Measurements from ENCODE around the gene MX2. TPM values are rescaled to one million over a fixed set of nuclear protein-coding genes. Genes with fewer than 3 reads are reported as not detected.
A peak's percentile ranks its signal among the peaks of the same experiment; 100 is the strongest.

Gene MX2
- total and polyA plus RNA-seq, 2 of the 8 experiments (the other 6 are each of a cell fraction or from before 2014, with no cell fraction given), result 3.1 to 8.9 TPM

DNA sequence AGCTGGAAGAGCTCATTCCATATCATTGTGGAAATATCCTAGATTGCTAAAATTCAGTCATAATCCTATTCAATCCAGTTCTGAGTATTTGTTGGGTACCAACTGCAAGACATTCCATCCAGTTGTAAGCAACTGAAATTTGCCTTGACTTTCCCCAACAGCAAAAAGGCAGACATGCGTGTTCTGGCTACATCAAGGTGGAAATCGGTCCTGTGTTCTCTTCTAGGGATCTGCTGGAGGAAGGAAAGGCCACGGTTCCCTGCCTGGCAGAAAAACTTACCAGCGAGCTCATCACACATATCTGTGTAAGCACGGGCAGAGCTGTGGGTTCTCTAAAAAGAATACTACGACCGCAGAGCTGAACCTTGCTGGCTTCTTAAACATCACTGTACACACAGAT lies 81.7 kb downstream of the MX2 start:
- Histone ChIP-seq H2BK5ac (ENCODE audit: low read depth, low read length) (no peak overlapping the region), H2AK5ac (ENCODE audit: low read depth, low read length) (no peak overlapping the region), H4K91ac (replicated peaks; ENCODE audit: insufficient read length, low read length) (no peak overlapping the region), H4K8ac (ENCODE audit: extremely low read depth, insufficient read depth, low read length) (no peak overlapping the region), H2BK20ac (ENCODE audit: low read length) (no peak overlapping the region), H3K79me1 (ENCODE audit: low read depth, low read length) (no peaks in the 10 kb centered on the region), H3K14ac (ENCODE audit: insufficient read length) (no peak overlapping the region), H3K27me3 (replicated peaks in 1 of 4; ENCODE audit: control insufficient read depth in 3 of 4, extremely low read depth in 1 of 4, insufficient read depth in 3 of 4, low read length in 3 of 4) (no peaks in the 10 kb centered on the region), H3K4me2 (ENCODE audit: insufficient read depth in 1 of 2, low read depth in 2 of 2, low read length in 2 of 2) (no peak overlapping the region), H4K20me1 (replicated peaks in 1 of 2; ENCODE audit: control insufficient read depth in 1 of 2, insufficient read depth in 2 of 2, low read length in 2 of 2) (no peaks in the 10 kb centered on the region), H3K79me2 (ENCODE audit: control insufficient read depth in 1 of 2, insufficient read depth in 2 of 2, low read length in 2 of 2) (no peaks in the 10 kb centered on the region), H3K36me3 (ENCODE audit: control insufficient read depth in 2 of 4, insufficient read depth in 4 of 4, low read length in 3 of 4) (no peaks in the 10 kb centered on the region), H3K4me3 (ENCODE audit: extremely low read depth in 1 of 4, insufficient read depth in 2 of 4, low read depth in 3 of 4, low read length in 4 of 4) (no peak overlapping the region), H2BK120ac (replicated peaks; ENCODE audit: low read depth, low read length) (no peak overlapping the region), H3K23ac (ENCODE audit: insufficient read length) (no peak overlapping the region), H3K23me2 (ENCODE audit: low read depth, low read length) (no peaks in the 10 kb centered on the region), H3K18ac (ENCODE audit: extremely low read depth, low read length) (no peak overlapping the region), H3K9ac (replicated peaks in 1 of 4; ENCODE audit: extremely low read depth in 1 of 4, low read depth in 3 of 4, low read length in 3 of 4) (no peak overlapping the region), H3K9me3 (ENCODE audit: insufficient read depth in 2 of 2, low read depth in 1 of 2, low read length in 1 of 2) (no peaks in the 10 kb centered on the region), H2BK12ac (ENCODE audit: low read depth, low read length) (no peak overlapping the region), H4K5ac (ENCODE audit: insufficient read length, low read depth, low read length) (no peak overlapping the region), H2AFZ (ENCODE audit: low read length) (no peak overlapping the region), H3K4me1 (replicated peaks in 1 of 4; ENCODE audit: control insufficient read depth in 3 of 4, insufficient read depth in 4 of 4, low read length in 3 of 4) (no peaks in the 10 kb centered on the region; a peak in 1 of 7 replicates), H3K4ac (replicated peaks; ENCODE audit: insufficient read length, low read depth, low read length) (no peak overlapping the region), H2BK15ac (ENCODE audit: low read length) (0 out of 2 replicates have a peak overlapping the region, but pooled peaks have one; percentile 23), H3K27ac (ENCODE audit: low read depth, low read length) (no peak overlapping the region), H3K56ac (replicated peaks; ENCODE audit: insufficient read length, low read depth, low read length) (no peak overlapping the region)
- FAIRE-seq (no peak), DNase-seq (ENCODE audit: low read depth in 1 of 2, low spot score in 2 of 2) (no peak)
- ChIA-PET CTCF (ENCODE audit: partially characterized antibody) (interaction anchor here (1.2 kb wide), 1 partner anchor 17 kb away, joined by 3 read pairs; no protein-coding TSS in a partner anchor), POLR2A (ENCODE audit: partially characterized antibody) (interaction anchor here (1.4 kb wide), 1 partner anchor 17 kb away, joined by 3 read pairs; no protein-coding TSS in a partner anchor)
- 79% methylated on average over 7 of the region's 7 CpGs; no CpG with 5 or more reads in 1 of the 2 experiments for WGBS, 2 experiments (ENCODE audit: extremely low coverage in 1 of 2, insufficient coverage in 1 of 2, insufficient read length in 1 of 2, insufficient replicate concordance in 2 of 2, low coverage in 1 of 2, low lambda C conversion rate in 2 of 2, missing lambda C conversion rate in 1 of 2)
- no peak for TF ChIP-seq TAF7 (optimal IDR thresholded peaks at IDR 0.05; ENCODE audit: borderline replicate concordance, low read depth, low read length)
- TF ChIP-seq KDM1A (IDR thresholded peaks at IDR 0.05; ENCODE audit: borderline replicate concordance, low read length), result no peak
- no peak for TF ChIP-seq GABPA (IDR thresholded peaks at IDR 0.05; ENCODE audit: borderline replicate concordance, insufficient read depth, low read length)
- TF ChIP-seq MAFK (IDR thresholded peaks at IDR 0.05; ENCODE audit: low read depth, low read length), result no peak
- no peak for TF ChIP-seq GTF2F1 (IDR thresholded peaks at IDR 0.05; ENCODE audit: borderline replicate concordance, low read depth, low read length)
- no peak for TF ChIP-seq ZNF274 (IDR thresholded peaks at IDR 0.05; ENCODE audit: borderline replicate concordance, extremely low read depth, low read length)
- TF ChIP-seq, protein P1, sequence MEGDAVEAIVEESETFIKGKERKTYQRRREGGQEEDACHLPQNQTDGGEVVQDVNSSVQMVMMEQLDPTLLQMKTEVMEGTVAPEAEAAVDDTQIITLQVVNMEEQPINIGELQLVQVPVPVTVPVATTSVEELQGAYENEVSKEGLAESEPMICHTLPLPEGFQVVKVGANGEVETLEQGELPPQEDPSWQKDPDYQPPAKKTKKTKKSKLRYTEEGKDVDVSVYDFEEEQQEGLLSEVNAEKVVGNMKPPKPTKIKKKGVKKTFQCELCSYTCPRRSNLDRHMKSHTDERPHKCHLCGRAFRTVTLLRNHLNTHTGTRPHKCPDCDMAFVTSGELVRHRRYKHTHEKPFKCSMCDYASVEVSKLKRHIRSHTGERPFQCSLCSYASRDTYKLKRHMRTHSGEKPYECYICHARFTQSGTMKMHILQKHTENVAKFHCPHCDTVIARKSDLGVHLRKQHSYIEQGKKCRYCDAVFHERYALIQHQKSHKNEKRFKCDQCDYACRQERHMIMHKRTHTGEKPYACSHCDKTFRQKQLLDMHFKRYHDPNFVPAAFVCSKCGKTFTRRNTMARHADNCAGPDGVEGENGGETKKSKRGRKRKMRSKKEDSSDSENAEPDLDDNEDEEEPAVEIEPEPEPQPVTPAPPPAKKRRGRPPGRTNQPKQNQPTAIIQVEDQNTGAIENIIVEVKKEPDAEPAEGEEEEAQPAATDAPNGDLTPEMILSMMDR (IDR thresholded peaks at IDR 0.05; ENCODE audit: control extremely low read depth in 1 of 3, insufficient read depth in 1 of 3, low read depth in 1 of 3, low read length in 3 of 3), result no peak
- no peak for TF ChIP-seq EZH2 (IDR thresholded peaks at IDR 0.05; ENCODE audit: low read depth, low read length, severe bottlenecking)
